ENCODE results near the gene PPP3R2. TPM values are rescaled to one million over a fixed set of nuclear protein-coding genes. Genes with fewer than 3 reads are reported as not detected.

PPP3R2 gene
- total and polyA plus RNA-seq, 4 donors = not detected

DNA sequence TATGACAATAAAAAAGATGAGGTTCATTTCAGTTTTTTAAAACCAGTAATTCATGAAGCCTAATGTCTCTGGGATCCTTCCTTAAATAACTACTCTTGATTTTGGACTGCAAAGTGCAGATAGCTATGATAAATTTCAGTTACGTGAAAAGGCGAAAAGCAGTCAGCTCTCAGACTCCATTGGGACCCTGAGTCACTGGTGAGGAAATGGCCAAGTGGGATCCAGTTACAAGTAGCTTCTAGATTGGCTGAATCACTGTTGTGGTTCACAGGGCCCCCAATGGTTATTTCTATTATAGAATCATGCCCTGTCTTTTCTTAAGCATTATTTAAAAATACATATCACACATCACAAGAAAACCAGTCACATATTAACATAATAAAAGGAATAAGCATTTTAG lies 31.1 kb upstream of the PPP3R2 start:
- DNase-seq (no peak), ATAC-seq (ENCODE audit: insufficient read depth, low FRiP score) (no peak)
- no peaks in the 10 kb centered on the region for H3K36me3 ChIP-seq (ENCODE audit: control insufficient read depth in 4 of 4, insufficient read depth in 4 of 4, low read length in 4 of 4)
- H3K4me1 ChIP-seq (ENCODE audit: control insufficient read depth in 5 of 5, insufficient read depth in 5 of 5, low read length in 5 of 5) = no peaks in the 10 kb centered on the region
- no peak overlapping the region for H3K9ac ChIP-seq (ENCODE audit: insufficient read depth in 1 of 2, low read length in 2 of 2)
- H3K27ac ChIP-seq (ENCODE audit: low read depth in 1 of 2, low read length in 1 of 2) = no peak overlapping the region
- 81 to 83% methylated on average over 2 of the region's 2 CpGs for WGBS, 2 donors
- no peak overlapping the region for H3K4me3 ChIP-seq
- no peaks in the 10 kb centered on the region for H3K27me3 ChIP-seq (ENCODE audit: control insufficient read depth in 3 of 3, insufficient read depth in 3 of 3, low read length in 2 of 3)
- H3K9me3 ChIP-seq (ENCODE audit: control insufficient read depth in 4 of 4, insufficient read depth in 3 of 4, low read length in 3 of 4) = no peaks in the 10 kb centered on the region
- TF ChIP-seq, protein P1, sequence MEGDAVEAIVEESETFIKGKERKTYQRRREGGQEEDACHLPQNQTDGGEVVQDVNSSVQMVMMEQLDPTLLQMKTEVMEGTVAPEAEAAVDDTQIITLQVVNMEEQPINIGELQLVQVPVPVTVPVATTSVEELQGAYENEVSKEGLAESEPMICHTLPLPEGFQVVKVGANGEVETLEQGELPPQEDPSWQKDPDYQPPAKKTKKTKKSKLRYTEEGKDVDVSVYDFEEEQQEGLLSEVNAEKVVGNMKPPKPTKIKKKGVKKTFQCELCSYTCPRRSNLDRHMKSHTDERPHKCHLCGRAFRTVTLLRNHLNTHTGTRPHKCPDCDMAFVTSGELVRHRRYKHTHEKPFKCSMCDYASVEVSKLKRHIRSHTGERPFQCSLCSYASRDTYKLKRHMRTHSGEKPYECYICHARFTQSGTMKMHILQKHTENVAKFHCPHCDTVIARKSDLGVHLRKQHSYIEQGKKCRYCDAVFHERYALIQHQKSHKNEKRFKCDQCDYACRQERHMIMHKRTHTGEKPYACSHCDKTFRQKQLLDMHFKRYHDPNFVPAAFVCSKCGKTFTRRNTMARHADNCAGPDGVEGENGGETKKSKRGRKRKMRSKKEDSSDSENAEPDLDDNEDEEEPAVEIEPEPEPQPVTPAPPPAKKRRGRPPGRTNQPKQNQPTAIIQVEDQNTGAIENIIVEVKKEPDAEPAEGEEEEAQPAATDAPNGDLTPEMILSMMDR (IDR thresholded peaks at IDR 0.05; ENCODE audit: control extremely low read depth, extremely low read depth) = no peak

DNA sequence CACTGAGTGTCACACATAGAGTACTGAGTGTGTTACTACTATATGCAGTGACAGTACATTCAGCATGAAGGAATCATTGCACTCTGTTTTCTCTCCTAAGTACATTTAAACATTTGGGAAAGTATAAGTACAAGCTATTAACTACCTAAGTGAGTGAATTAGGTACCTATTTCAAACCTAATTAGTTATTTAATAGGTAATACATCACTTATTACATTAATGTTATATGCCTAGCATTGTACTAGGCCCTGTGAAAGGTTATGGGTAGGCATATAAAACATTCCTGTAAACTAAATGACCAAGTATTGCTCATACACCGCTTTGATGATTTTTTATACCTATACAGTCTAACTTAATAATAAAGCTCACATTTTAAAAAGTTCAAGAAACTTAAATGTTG lies 25.7 kb upstream of the PPP3R2 start:
- ATAC-seq (ENCODE audit: insufficient read depth, low FRiP score) = no peak

DNA sequence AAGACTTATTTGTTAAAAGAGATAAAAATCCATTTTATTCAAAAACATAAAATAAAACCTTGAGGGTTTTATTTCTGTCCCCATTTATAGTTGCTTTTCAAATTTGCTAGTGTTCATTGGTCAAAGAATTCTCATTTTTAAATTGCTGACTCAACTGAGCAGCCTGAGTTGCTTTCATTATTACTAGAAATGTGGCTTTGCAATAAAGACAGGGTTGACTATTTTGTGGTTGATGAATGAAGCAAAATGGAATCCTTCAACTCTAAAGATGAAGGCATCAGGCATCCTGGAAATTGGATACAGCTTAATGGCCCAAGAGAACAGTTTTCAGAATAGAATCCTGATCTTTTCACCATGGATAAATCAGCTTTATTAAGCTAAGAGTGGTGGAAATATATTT lies 23.9 kb upstream of the PPP3R2 start:
- Histone ChIP-seq H3K27me3 (ENCODE audit: control insufficient read depth in 3 of 3, insufficient read depth in 3 of 3, low read length in 2 of 3) (no peaks in the 10 kb centered on the region), H3K36me3 (ENCODE audit: control insufficient read depth in 4 of 4, insufficient read depth in 4 of 4, low read length in 4 of 4) (no peaks in the 10 kb centered on the region), H3K9ac (ENCODE audit: insufficient read depth in 1 of 2, low read length in 2 of 2) (no peak overlapping the region), H3K27ac (ENCODE audit: low read depth in 1 of 2, low read length in 1 of 2) (no peak overlapping the region), H3K4me3 (no peak overlapping the region), H3K4me1 (ENCODE audit: control insufficient read depth in 5 of 5, insufficient read depth in 5 of 5, low read length in 5 of 5) (no peaks in the 10 kb centered on the region), H3K9me3 (ENCODE audit: control insufficient read depth in 4 of 4, insufficient read depth in 3 of 4, low read length in 3 of 4) (no peaks in the 10 kb centered on the region)
- ATAC-seq (ENCODE audit: insufficient read depth, low FRiP score) (no peak), DNase-seq (no peak)
- TF ChIP-seq, protein P1 (IDR thresholded peaks at IDR 0.05; ENCODE audit: control extremely low read depth, extremely low read depth) = no peak

More for the DNA sequence above, 25.7 kb upstream of the PPP3R2 start:
- DNase-seq = no peak
- Histone ChIP-seq H3K27me3 (ENCODE audit: control insufficient read depth in 3 of 3, insufficient read depth in 3 of 3, low read length in 2 of 3) (no peaks in the 10 kb centered on the region), H3K36me3 (ENCODE audit: control insufficient read depth in 4 of 4, insufficient read depth in 4 of 4, low read length in 4 of 4) (no peaks in the 10 kb centered on the region), H3K27ac (ENCODE audit: low read depth in 1 of 2, low read length in 1 of 2) (no peak overlapping the region), H3K9ac (ENCODE audit: insufficient read depth in 1 of 2, low read length in 2 of 2) (no peak overlapping the region), H3K9me3 (ENCODE audit: control insufficient read depth in 4 of 4, insufficient read depth in 3 of 4, low read length in 3 of 4) (no peaks in the 10 kb centered on the region), H3K4me1 (ENCODE audit: control insufficient read depth in 5 of 5, insufficient read depth in 5 of 5, low read length in 5 of 5) (no peaks in the 10 kb centered on the region), H3K4me3 (no peak overlapping the region)
- 97 to 98% methylated on average over 1 of the region's 1 CpG for WGBS, 2 donors
- TF ChIP-seq, protein P1 (IDR thresholded peaks at IDR 0.05; ENCODE audit: control extremely low read depth, extremely low read depth) = no peak

- H3K4me3 ChIP-seq = no peak overlapping the region
- no peaks in the 10 kb centered on the region for H3K9me3 ChIP-seq (ENCODE audit: control insufficient read depth in 4 of 4, insufficient read depth in 3 of 4, low read length in 3 of 4)
- TF ChIP-seq, protein P1 (IDR thresholded peaks at IDR 0.05; ENCODE audit: control extremely low read depth, extremely low read depth) = no peak
- WGBS, 2 donors = 81 to 92% methylated on average over 3 of the region's 3 CpGs
- DNase-seq = no peak
- ATAC-seq (ENCODE audit: insufficient read depth, low FRiP score) = no peak
- no peaks in the 10 kb centered on the region for H3K27me3 ChIP-seq (ENCODE audit: control insufficient read depth in 3 of 3, insufficient read depth in 3 of 3, low read length in 2 of 3)
- no peak overlapping the region for H3K9ac ChIP-seq (ENCODE audit: insufficient read depth in 1 of 2, low read length in 2 of 2)
- H3K27ac ChIP-seq (ENCODE audit: low read depth in 1 of 2, low read length in 1 of 2) = no peak overlapping the region
- H3K4me1 ChIP-seq (ENCODE audit: control insufficient read depth in 5 of 5, insufficient read depth in 5 of 5, low read length in 5 of 5) = no peaks in the 10 kb centered on the region
- H3K36me3 ChIP-seq (ENCODE audit: control insufficient read depth in 4 of 4, insufficient read depth in 4 of 4, low read length in 4 of 4) = no peaks in the 10 kb centered on the region
Observed at GRCh38 chr9:101605547-101605946, 10.8 kb upstream of the PPP3R2 start.

Measured in lung (tissue), 12 donors.